ENCODE measurements around the gene AP3B1.

AP3B1 gene

GRCh38 chr5:77995793-77996409 lies 298.6 kb downstream of the AP3B1 start:
- in situ Hi-C loops (cut with HindIII; ENCODE audit: low pct_ligation_motif_present, low pct_unique_long_range_greater_than_20kb, low sequenced_read_pairs) = no loop called here
- no peak for DNase-seq

- in situ Hi-C loops (cut with HindIII; ENCODE audit: low pct_ligation_motif_present, low pct_unique_long_range_greater_than_20kb, low sequenced_read_pairs) = no loop called here
- no peak for DNase-seq
Observed at GRCh38 chr5:77994943-77995342, 299.6 kb downstream of the AP3B1 start.

GRCh38 chr5:77993855-77994318 lies 300.6 kb downstream of the AP3B1 start:
- DNase-seq = no peak
- in situ Hi-C loops (cut with HindIII; ENCODE audit: low pct_ligation_motif_present, low pct_unique_long_range_greater_than_20kb, low sequenced_read_pairs) = no loop called here

GRCh38 chr5:77993141-77993854 lies 301.2 kb downstream of the AP3B1 start:
- in situ Hi-C loops (cut with HindIII; ENCODE audit: low pct_ligation_motif_present, low pct_unique_long_range_greater_than_20kb, low sequenced_read_pairs) = no loop called here
- no peak for DNase-seq

GRCh38 chr5:77991084-77991483 lies 303.4 kb downstream of the AP3B1 start:
- in situ Hi-C loops (cut with HindIII; ENCODE audit: low pct_ligation_motif_present, low pct_unique_long_range_greater_than_20kb, low sequenced_read_pairs) = no loop called here
- no peak for DNase-seq

GRCh38 chr5:77990020-77990419 lies 304.5 kb downstream of the AP3B1 start:
- DNase-seq = no peak
- in situ Hi-C loops (cut with HindIII; ENCODE audit: low pct_ligation_motif_present, low pct_unique_long_range_greater_than_20kb, low sequenced_read_pairs) = no loop called here

- in situ Hi-C loops (cut with HindIII; ENCODE audit: low pct_ligation_motif_present, low pct_unique_long_range_greater_than_20kb, low sequenced_read_pairs) = no loop called here
- DNase-seq = no peak
Observed at GRCh38 chr5:77987988-77988387, 306.5 kb downstream of the AP3B1 start.

GRCh38 chr5:77987331-77987730 lies 307.2 kb downstream of the AP3B1 start:
- no peak for DNase-seq
- in situ Hi-C loops (cut with HindIII; ENCODE audit: low pct_ligation_motif_present, low pct_unique_long_range_greater_than_20kb, low sequenced_read_pairs) = no loop called here

- DNase-seq = no peak
- in situ Hi-C loops (cut with HindIII; ENCODE audit: low pct_ligation_motif_present, low pct_unique_long_range_greater_than_20kb, low sequenced_read_pairs) = no loop called here
Observed at GRCh38 chr5:77986261-77986660, 308.2 kb downstream of the AP3B1 start.

- no peak for DNase-seq
- in situ Hi-C loops (cut with HindIII; ENCODE audit: low pct_ligation_motif_present, low pct_unique_long_range_greater_than_20kb, low sequenced_read_pairs) = no loop called here
Observed at GRCh38 chr5:77985247-77985646, 309.3 kb downstream of the AP3B1 start.

GRCh38 chr5:77984587-77984986 lies 309.9 kb downstream of the AP3B1 start:
- no peak for DNase-seq
- in situ Hi-C loops (cut with HindIII; ENCODE audit: low pct_ligation_motif_present, low pct_unique_long_range_greater_than_20kb, low sequenced_read_pairs) = no loop called here

- in situ Hi-C loops (cut with HindIII; ENCODE audit: low pct_ligation_motif_present, low pct_unique_long_range_greater_than_20kb, low sequenced_read_pairs) = no loop called here
- DNase-seq = no peak
Observed at GRCh38 chr5:77983482-77984199, 310.9 kb downstream of the AP3B1 start.

- peak; percentile 1 for DNase-seq
- in situ Hi-C loops (cut with HindIII; ENCODE audit: low pct_ligation_motif_present, low pct_unique_long_range_greater_than_20kb, low sequenced_read_pairs) = no loop called here
Observed at GRCh38 chr5:77981820-77982219, 312.7 kb downstream of the AP3B1 start.

- in situ Hi-C loops (cut with HindIII; ENCODE audit: low pct_ligation_motif_present, low pct_unique_long_range_greater_than_20kb, low sequenced_read_pairs) = no loop called here
- no peak for DNase-seq
Observed at GRCh38 chr5:77974576-77974975, 319.9 kb downstream of the AP3B1 start.

- in situ Hi-C loops (cut with HindIII; ENCODE audit: low pct_ligation_motif_present, low pct_unique_long_range_greater_than_20kb, low sequenced_read_pairs) = no loop called here
- DNase-seq = no peak
Observed at GRCh38 chr5:77973253-77973609, 321.3 kb downstream of the AP3B1 start.

- DNase-seq = peak; percentile 22
- in situ Hi-C loops (cut with HindIII; ENCODE audit: low pct_ligation_motif_present, low pct_unique_long_range_greater_than_20kb, low sequenced_read_pairs) = no loop called here
Observed at GRCh38 chr5:77972469-77973252, 321.8 kb downstream of the AP3B1 start.

- DNase-seq = no peak
- in situ Hi-C loops (cut with HindIII; ENCODE audit: low pct_ligation_motif_present, low pct_unique_long_range_greater_than_20kb, low sequenced_read_pairs) = no loop called here
Observed at GRCh38 chr5:77971776-77972468, 322.6 kb downstream of the AP3B1 start.

- no peak for DNase-seq
- in situ Hi-C loops (cut with HindIII; ENCODE audit: low pct_ligation_motif_present, low pct_unique_long_range_greater_than_20kb, low sequenced_read_pairs) = no loop called here
Observed at GRCh38 chr5:77970891-77971290, 323.6 kb downstream of the AP3B1 start.

Measured in ACHN (cell line).